ENCODE measurements around the gene BRD2.

The BRD2 gene

GRCh38 chr6:33029328-33030184, 61.2 kb downstream of the BRD2 start:
- DNase-seq (ENCODE audit: low spot score) = peak; percentile 18

- no peak for DNase-seq (ENCODE audit: low spot score)
These were observed 61.9 kb downstream of the BRD2 start for GRCh38 chr6:33030245-33030644.
